ENCODE data around the gene EIF4EBP2.

Gene EIF4EBP2

DNA sequence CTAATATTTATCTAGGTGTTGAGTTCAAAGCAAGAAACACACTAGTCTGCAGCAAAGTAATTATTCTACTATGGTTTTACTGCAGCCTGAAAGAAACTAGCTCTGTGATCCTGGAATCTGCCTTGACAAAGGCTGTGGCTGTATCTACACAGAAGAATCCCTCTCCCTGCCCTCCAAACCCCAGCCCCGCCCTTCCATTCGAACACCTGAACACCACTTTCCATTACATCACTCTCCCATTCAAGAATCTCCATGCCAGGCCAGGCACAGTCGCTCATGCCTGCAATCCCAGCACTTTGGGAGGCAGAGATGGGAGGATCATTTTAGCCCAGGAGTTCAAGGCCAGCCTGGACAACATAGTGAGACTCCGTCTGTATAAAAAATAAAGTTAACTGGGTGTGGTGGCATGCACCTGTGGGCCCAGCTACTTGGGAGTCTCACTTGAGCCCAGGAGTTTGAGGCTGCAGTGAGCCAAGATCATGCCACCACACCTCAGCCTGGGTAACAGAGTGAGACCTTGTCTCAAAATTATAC lies 44.9 kb upstream of the EIF4EBP2 start:
- TF ChIP-seq, protein P1, sequence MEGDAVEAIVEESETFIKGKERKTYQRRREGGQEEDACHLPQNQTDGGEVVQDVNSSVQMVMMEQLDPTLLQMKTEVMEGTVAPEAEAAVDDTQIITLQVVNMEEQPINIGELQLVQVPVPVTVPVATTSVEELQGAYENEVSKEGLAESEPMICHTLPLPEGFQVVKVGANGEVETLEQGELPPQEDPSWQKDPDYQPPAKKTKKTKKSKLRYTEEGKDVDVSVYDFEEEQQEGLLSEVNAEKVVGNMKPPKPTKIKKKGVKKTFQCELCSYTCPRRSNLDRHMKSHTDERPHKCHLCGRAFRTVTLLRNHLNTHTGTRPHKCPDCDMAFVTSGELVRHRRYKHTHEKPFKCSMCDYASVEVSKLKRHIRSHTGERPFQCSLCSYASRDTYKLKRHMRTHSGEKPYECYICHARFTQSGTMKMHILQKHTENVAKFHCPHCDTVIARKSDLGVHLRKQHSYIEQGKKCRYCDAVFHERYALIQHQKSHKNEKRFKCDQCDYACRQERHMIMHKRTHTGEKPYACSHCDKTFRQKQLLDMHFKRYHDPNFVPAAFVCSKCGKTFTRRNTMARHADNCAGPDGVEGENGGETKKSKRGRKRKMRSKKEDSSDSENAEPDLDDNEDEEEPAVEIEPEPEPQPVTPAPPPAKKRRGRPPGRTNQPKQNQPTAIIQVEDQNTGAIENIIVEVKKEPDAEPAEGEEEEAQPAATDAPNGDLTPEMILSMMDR (IDR thresholded peaks at IDR 0.05; ENCODE audit: unreplicated experiment in 3 of 3): no peak
- no peaks in the 10 kb centered on the region for H3K27me3 Mint-ChIP-seq (ENCODE audit: low read depth)
- H3K9me3 Mint-ChIP-seq: no peaks in the 10 kb centered on the region
- peaks cover 20% of the 10 kb centered on the region for H3K4me1 Mint-ChIP-seq
- H3K27ac Mint-ChIP-seq: no peak overlapping the region
- H3K4me3 Mint-ChIP-seq: no peak overlapping the region
- H3K36me3 Mint-ChIP-seq (ENCODE audit: low read depth): peaks cover 6% of the 10 kb centered on the region

DNA sequence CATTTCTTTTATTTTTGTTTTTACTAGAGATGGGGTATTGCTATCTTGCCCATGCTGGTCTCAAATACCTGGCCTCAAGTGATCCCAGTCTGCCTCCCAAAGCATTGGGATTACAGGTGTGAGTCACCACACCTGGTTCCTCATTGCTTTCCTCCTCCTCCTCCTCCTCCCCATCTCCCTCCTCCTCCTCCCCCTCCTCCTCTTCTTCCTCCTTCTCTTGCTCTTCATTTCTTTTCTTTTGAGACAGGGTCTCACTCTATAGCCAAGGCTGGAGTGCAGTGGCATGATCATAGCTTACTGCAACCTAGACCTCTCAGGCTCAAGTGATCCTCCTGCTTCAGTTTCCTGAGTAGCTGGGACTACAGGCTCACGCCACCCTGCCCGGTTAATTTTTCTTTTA lies 43.7 kb upstream of the EIF4EBP2 start:
- peaks cover 6% of the 10 kb centered on the region for H3K36me3 Mint-ChIP-seq (ENCODE audit: low read depth)
- no peak overlapping the region for H3K4me3 Mint-ChIP-seq
- H3K9me3 Mint-ChIP-seq: no peaks in the 10 kb centered on the region
- H3K27me3 Mint-ChIP-seq (ENCODE audit: low read depth): no peaks in the 10 kb centered on the region
- TF ChIP-seq, protein P1 (IDR thresholded peaks at IDR 0.05; ENCODE audit: unreplicated experiment in 3 of 3): no peak
- no peak overlapping the region for H3K27ac Mint-ChIP-seq
- peaks cover 26% of the 10 kb centered on the region for H3K4me1 Mint-ChIP-seq

DNA sequence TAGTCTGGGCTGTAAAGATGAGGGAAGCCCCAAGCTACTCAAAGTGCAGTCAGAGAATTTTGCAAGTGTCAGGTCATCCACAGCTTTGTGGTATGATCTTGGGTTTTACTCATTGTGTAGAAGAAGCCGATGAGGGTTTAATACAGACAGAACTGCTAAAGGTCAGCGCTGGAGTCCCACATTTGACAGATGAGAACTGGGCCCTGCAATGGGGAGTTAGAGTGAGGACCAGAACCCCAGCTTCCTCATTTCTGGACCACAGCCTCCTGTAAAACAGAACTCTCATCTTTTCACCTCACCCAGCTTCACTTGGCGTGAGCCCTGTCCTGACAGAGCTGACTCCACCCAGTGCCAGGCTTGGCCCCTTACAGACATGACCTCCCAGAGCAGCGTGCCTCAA lies 41.6 kb upstream of the EIF4EBP2 start:
- Mint-ChIP-seq H3K4me3 (no peak overlapping the region), H3K9me3 (no peaks in the 10 kb centered on the region), H3K27ac (no peak overlapping the region), H3K4me1 (peaks cover 20% of the 10 kb centered on the region), H3K36me3 (ENCODE audit: low read depth) (peaks cover 6% of the 10 kb centered on the region), H3K27me3 (ENCODE audit: low read depth) (no peaks in the 10 kb centered on the region)
- TF ChIP-seq, protein P1 (IDR thresholded peaks at IDR 0.05; ENCODE audit: unreplicated experiment in 3 of 3): no peak

DNA sequence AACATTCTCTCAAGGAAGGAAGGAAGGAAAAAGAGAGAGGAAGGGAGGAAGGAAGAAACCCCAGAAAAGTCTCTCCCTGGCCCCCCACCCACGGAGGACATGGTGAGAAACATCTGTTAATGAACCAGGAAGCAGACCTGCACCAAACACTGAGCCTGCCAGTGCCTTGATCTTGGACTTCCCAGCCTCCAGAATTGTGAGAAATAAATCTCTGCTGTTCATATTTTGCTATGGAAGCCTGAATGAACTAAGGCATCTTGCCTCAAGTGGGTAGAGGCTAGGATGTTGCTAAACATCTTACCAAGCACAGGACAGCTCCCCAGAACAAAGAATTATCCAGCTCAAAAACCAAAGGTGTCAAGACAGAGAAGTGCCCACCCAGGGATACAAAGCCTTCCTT lies 40.7 kb upstream of the EIF4EBP2 start:
- no peaks in the 10 kb centered on the region for H3K27me3 Mint-ChIP-seq (ENCODE audit: low read depth)
- no peak overlapping the region for H3K4me3 Mint-ChIP-seq
- H3K4me1 Mint-ChIP-seq: peaks cover 14% of the 10 kb centered on the region
- H3K36me3 Mint-ChIP-seq (ENCODE audit: low read depth): peaks cover 6% of the 10 kb centered on the region
- TF ChIP-seq, protein P1 (IDR thresholded peaks at IDR 0.05; ENCODE audit: unreplicated experiment in 3 of 3): no peak
- peak overlapping the region in 1 of 3 experiments; percentile 74 for H3K27ac Mint-ChIP-seq
- no peaks in the 10 kb centered on the region for H3K9me3 Mint-ChIP-seq

DNA sequence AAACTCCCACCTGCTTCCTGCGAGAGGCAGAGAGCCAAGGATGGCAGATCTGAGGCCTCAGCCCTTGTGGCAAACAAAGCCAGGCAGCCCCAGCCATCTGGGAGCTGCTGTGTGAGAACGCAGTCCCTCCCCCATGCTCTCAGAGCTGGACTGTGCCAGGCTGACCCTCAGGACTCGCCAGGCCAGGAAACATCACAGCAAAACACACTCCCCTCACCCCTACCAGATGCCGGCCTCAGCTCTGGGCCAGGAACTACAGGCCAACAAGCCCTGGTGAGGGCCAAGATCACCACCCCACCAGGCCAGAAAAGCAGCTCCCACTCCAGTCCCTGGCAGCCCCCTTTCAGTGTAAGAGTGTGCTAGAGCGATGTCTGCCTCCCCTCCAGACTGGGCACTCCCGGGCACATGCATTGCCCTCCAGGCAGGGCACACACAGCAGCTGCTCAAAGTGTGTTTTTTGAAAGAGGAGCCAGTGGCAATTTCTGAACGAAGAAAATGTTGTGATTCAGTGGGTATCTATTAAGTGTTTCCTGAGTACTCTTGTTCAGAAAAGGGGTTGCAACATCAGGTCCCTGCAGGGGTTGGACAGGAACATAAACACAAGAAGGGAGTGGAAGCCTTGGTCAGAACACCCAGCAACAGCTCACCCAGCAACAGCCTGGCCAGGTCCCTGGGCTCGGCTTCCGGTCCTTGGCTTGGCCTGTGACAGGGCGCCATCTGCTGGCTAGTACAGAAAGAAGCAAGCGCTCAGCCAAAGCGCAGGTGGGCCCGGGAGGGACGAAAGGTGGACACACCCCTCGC lies 39.8 kb upstream of the EIF4EBP2 start:
- no peak overlapping the region for H3K4me3 Mint-ChIP-seq
- H3K9me3 Mint-ChIP-seq: no peaks in the 10 kb centered on the region
- peaks cover 14% of the 10 kb centered on the region for H3K4me1 Mint-ChIP-seq
- no peaks in the 10 kb centered on the region for H3K27me3 Mint-ChIP-seq (ENCODE audit: low read depth)
- TF ChIP-seq, protein P1 (IDR thresholded peaks at IDR 0.05; ENCODE audit: unreplicated experiment in 3 of 3): peak; percentile 90 to 93 (median 91)
- H3K27ac Mint-ChIP-seq: peak overlapping the region; percentile 58 to 79 (median 74)
- peaks cover 6% of the 10 kb centered on the region for H3K36me3 Mint-ChIP-seq (ENCODE audit: low read depth)

DNA sequence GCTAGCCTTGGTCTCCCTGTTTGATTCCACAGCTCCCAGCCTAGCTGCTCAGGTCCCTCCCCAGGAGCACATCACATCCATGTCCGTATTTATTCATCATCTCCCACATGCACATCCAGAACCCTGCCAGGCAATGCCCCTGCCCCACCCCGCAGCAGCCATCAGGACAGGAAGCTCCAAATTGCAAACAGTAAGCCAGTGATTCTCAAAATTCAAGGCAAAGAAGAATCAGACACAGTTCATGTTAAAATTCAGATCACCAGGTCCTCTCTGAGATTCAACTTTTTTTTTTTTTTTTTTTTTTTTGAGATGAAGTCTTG lies 39.2 kb upstream of the EIF4EBP2 start:
- Mint-ChIP-seq H3K36me3 (ENCODE audit: low read depth) (peaks cover 6% of the 10 kb centered on the region), H3K4me1 (peaks cover 9% of the 10 kb centered on the region), H3K4me3 (no peak overlapping the region), H3K27ac (peak overlapping the region in 2 of 3 experiments; percentile 74 to 79), H3K9me3 (no peaks in the 10 kb centered on the region), H3K27me3 (ENCODE audit: low read depth) (no peaks in the 10 kb centered on the region)
- TF ChIP-seq, protein P1 (IDR thresholded peaks at IDR 0.05; ENCODE audit: unreplicated experiment in 3 of 3): no peak

Data from nephron (organoid).